ENCODE data around the gene CYP26B1.

CYP26B1 gene

DNA sequence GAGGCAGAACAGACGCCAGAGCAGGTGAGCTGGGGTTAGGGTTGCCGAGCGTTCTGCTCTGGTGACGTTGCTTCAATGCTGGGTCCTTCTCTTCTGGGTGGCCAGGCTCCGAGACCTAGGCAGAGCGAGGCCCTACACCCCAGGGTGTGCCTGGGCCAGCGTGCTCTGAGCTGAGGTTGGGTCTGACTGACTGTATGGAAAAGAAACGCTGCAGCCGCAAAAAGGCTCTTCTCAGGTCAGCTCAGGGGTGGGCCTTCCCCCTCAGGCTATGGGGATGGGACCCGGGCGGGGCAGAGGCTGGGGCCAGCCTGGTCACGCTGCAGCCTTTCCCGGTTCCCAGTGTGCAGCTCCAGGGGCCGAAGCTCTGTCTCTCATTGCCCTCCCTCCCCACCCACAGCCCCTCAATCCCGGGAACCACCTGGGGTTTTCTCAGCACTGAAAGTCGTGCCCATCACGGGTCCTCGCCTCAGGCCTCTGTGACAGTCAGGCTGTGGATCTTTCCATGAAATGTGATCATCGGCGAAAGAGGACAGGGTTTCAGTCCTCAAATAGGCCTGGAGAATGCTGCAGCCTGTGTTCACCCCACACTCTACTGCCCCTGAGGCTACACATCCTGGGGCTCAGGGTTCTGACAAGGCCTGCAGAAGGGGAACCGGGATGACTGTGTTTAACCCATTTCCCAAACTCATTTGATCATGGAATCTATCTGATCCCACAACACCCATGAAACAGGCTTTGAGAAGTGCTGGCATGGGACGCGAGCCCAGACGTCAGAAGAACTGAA, 19.4 kb downstream of the CYP26B1 start:
- no peak for DNase-seq

DNA sequence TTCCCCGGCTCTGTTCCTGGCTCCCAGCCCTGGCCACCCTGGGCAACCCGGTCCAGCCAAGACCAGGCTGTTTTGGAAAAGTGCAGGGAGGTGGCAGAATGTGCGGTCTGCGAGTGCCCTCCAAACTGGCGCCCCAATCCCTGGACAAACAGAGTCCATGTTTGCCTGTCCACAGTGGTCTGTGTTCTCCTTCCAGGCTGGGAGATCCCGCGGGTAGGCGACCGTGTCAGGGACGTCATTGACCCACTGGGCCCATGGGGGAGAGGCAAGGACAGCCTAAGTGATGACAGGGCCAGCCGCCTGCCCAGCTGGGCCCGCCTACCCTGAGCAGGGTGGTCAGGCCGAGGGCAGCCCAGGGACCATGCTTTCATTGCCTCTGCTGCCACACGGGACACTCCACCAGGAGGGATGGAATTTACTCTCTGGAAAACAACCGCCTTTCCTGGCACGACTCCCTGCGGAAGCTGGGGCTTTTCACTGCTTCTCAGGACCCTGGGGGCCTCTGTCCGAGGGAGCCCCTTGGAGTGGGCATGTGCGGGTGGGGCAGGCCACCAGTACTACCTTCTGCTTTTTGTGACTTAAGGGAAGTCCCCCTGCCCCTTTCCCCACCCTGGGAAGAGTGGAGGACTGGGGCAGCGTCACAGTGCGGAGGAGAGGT, 20.1 kb downstream of the CYP26B1 start:
- no peak for DNase-seq

DNA sequence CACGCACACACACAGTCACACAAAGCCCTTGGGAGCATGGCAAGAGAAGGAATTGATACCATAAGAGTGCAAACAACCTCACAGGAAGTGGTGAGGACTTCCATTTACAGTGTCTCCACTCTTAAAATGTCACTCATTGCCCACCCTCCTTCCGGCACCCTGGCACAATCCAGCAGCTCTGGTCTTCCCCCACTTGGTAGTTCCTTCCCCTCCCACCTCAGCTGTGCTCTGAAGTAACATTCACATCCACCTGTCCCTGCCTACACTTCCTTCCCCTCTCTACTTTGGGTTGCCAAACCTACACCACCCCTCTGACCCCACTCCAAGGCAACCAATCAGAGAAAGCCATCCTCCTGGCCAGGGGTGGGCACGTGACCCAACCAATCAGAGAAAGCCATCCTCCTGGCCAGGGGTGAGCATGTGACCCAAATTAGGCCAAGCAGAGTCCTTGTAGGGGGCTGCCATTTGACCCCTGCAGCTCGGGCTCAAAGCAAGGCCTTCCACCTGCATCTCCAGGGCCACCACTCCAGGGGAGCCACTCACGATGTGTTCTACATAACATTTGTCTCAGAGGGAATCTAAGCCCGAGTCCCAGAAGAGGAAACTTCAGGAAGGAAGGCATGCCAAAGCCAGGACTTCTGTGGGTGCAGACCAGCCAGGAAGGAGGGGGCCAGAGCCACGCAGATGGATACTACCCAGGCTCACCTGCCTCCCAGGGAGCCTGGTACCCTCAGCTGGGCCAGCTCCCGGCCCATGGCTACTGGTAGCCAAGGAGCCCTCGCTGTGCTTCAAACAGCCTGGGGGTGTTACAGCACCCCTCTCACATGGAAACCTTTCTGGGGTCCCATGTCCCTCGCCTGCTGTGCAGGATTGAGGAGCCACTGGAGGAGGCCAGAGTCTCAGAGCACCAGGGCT, 21.2 kb downstream of the CYP26B1 start:
- no peak for DNase-seq

DNA sequence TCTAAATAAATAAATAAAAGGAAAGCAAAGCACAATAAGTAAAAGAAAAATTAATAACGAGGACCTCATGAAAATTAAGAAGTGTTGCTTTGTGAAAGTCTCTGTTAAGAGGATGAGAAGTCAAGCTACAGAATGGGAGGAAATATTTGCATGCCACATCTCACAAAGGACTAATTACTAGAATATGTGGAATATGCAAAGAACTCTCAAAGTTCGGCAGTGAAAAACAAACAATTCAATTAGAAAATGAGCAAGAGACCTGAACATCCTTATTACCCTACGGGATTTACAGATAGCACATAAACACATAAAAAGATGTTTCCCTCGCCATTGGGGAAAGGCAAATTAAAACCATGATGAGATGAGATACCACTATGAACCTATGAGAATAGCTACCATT, 23.3 kb downstream of the CYP26B1 start:
- DNase-seq: no peak

DNA sequence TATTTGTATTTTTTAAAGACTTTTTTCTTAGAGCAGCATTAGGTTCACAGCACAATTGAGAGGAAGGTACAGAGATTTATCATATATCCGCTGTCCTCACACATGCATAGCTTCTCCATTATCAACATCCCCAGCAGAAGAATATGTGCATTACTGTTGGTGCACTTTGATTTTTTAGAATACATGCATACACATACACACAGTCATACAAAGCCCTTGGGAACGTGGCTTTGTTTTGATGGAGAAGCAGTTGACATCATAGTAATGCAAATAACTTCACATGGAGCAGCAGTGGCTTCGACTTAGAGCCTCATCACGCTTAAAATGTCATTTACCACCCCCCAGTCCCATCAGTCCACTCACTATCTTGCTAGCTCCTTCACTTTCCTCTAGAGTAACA, 26.5 kb downstream of the CYP26B1 start:
- DNase-seq: no peak

DNA sequence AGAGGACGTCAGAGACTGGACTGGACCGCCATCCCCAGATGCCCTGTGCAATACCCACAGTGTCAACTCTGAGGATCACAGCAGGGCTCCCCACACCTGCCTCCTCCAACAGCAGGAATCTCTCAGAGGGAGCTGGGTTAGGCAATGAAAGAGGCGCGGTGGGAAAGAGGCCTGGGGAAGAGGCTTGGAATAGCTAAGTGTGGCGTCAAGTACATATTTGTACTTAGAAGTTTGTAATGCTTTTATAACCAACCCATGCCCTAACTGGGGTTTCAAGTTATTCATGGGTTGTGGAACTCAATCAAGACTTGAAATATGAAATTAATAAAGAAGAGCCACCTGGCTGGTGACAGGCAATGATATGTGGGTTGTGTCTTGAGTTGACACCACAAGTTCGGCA, 28.7 kb downstream of the CYP26B1 start:
- no peak for DNase-seq

DNA sequence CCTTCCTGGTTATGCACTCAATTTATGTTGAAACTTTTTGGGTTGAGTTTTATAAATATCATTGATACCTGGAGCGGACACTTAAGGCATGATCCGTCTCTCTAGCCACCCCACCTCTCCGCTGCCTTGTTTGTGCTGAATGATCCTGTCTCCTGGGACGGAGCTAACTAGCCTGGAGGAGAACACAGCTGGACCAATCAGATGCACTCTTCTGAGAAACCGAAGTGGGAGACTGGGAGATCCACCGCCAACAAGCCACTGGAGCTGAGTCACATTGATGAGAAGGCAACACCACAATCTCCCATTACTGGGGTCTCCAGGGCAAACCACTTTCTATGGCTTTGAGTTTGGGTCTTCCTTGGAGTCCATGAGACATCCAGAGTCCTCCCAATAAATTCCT, 29.3 kb downstream of the CYP26B1 start:
- DNase-seq: no peak

DNA sequence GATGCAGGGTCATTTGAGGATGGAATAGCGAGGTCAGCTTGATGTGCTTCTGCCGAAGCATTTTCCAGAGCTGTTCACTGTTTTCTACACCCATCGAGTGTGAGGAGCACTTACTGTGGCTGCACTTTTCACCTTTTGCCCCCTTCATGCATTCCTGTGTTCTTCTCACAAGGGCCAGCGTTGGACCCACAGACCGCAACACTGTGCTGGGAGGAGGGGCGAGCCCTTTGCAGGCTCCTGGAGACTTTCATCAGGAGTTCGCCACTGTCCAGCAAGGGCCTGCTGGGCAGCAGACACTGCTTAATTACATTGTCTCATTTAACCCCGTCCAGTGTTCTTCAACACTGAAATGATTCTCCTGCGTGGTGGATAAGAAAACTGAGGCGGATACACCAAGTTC, 29.9 kb downstream of the CYP26B1 start:
- no peak for DNase-seq

DNA sequence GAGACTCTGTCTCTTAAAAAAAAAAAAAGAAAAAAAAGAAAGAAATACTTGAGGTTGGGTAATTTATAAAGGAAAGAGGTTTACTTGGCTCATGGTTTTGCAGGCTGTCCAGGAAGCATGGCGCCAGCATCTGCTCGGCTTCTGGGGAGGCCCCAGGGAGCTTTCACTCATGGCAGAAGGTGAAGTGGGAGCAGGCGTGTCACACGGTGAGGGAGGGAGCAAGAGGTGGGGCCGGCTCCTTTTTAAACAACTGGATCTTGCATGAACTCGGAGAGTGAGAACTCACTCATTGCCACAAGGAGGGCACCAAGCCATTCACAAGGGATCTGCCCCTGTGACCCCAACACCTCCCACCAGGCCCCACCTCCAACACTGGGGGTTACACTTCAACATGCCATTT, 30.6 kb downstream of the CYP26B1 start:
- no peak for DNase-seq

DNA sequence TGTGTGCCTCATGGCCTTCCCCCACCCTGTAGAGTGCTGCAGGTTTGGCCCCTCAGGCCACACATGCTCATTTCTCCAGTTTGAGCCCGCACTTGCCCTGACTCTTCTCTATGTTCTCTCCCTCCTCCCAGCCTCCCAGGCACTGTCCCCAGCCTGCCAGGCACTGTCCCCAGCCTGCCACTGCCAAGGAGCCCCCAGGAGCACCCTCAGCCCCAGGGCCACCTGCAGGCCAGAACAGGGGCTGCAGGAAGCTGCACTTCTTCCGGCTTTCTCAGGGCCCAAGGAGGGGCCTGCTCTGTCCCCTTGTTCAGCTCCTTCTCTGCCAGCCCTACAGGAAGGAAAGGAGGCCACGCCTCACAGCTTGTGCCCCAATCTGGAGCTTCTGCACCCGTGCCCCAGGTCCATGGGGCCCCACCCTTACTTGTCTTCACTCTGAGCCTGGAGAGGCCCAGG, 31.6 kb downstream of the CYP26B1 start:
- DNase-seq: no peak

DNA sequence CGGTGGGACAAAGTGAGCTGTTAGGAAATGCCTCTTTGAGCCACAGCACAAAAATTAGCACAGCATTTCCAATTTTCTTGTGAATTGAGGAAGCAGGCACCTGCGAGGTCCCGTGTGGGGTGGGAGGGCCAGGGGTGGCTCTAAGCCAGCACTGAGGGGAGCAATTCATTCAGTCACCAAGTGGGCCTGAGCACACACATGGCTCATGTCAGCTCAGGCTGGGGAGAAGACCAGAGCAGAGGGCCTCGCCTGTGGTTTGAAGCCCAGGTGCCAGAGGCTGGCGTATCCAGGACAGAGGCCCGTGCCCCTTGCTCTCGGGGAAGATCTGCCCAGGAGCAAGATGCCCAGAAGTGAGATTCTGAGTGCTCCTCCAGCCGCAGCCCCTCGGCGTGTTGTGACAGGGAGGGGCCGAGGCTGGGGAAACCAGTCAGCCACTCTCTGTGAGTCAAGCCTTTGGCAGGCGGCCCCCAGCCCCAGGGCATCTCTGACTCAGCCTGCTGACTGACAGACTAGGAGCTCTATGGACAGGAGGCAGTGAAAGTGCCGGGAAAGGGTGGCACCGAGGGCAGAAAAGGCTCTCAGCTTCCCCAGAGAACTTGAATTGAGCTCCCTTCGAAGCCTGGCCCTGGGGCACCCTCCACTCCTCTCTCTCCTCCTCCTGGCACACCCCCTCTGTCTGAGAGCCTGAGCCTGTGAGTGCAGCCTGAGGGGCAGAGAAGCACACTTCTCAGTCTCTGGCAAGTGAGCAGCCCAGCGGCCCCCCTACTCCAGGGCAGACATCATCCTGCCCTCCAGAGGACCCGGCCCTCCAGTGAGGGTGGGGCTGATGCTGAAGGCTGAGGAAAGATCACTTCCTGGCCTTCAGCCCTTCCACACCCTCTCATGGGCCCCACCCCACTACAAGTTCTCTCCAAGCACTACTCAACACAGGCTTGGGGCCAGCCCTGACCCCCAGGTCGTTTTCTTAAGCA, 32.3 kb downstream of the CYP26B1 start:
- no peak for DNase-seq

DNA sequence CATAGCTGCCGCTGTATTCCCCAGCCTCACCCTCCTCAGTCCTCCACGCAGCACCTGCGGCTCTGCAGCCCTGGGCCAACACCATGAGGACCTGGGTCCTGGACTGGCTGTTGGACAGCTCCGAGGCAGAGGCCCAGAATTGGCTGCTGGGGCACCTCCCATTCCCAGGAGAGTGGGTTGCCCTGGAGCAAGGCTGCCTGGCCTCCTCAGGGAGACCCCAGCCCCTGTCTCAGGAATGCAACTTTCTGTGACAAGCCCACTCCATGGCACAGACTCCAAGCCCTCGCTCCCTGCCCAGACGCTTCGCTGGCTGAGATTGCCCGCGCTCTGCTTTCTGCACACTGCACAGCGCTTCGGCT, 33.0 kb downstream of the CYP26B1 start:
- no peak for DNase-seq

DNA sequence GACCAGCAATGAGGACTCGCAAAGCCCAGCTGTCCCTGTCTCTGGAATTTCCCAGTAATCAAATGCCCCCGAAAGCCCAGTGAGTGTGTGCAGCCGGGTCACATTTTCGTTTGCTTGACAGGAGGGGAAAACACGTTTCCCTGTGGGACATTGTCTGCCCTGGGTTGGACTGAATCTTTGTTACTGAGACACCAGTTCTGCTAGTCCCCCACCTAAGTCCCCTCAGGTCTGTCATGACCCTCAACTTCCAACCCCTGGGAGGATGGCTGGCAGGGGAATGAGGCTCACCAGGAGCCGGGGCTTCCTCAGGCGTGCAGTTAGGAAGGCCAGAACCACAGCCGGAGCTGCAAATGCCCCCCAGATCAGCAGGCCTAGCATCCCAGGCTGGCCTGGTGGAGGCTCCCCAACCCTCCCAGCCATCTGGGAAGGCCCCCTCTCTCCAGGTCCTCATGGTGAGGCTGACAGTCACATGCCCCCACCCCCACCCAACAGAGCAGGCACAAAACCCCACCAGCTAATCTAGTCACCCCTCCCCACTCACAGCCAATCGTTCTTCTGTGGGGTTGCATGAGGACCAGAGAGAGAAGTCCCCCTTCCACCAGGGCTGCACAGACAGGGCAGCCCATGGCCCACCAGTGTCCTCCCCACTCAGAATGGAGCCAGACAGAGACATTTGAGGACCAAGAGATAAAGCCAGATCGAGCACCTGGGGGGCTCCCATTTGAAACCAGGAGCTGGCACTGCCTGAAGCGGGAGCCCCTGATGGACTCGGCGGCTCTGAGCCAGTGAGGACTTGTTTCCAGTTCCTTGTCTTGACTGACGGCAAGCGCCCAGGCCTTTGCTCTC, 33.6 kb downstream of the CYP26B1 start:
- DNase-seq: no peak

DNA sequence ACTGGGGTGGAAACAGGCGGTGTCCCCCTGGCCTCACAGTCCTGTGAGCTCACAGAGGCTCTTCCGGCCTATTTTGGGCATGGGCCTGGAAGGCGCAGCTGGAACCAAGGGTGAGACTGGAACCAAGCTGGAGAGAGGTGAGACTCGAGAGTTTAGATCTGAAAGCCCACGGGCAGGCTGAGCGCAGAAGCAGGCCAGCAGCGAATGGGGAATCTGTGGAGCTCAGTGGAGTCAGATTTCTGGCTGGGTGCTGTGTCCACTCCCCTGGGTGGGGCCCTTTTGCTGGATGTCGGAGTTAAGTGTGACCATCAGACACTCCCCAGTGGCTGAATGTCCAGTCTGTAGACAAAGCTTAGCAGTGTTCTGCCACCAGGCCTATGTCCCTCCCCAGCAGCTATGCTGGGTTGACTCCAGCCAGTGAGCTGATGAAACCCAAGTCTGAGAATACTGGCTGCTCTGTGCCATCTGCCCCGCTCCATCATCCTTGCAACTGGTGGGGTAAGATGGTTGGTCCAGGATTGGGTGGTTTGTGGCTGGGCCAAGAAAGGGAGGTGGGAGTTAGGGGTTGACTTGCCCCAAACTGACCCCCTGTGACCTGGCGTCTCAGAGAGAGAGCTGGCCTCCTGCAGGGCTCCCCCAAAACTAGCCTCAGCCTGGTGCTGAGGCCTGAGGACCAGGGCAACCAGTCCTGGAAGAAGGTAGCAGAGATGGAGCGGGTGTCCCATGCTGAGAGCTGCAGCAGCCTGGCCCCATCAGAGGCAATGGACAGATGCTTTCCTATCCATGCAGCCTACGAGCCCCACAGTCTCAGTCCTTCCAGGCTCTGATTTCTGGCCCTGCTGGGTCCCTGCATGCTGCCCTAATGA, 34.4 kb downstream of the CYP26B1 start:
- no peak for DNase-seq

DNA sequence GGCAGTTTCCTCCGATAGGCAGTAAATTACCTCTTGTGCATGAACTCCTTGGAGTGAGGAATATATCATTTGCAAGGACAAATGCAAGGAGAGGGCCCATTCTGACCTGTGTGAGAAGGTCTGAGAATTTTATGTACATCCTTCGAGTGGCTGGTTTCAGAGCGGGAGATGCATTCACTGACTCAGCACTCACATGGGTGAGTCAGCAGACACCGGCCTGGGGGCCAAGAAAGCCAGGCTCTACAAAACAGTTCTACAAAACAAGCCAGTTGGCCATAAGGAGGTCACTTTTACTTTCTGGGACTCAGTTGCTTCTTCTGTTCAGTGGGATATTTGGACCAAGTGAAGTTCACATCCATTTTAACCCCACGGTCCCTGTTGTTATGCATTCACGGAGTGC, 35.3 kb downstream of the CYP26B1 start:
- DNase-seq: no peak

DNA sequence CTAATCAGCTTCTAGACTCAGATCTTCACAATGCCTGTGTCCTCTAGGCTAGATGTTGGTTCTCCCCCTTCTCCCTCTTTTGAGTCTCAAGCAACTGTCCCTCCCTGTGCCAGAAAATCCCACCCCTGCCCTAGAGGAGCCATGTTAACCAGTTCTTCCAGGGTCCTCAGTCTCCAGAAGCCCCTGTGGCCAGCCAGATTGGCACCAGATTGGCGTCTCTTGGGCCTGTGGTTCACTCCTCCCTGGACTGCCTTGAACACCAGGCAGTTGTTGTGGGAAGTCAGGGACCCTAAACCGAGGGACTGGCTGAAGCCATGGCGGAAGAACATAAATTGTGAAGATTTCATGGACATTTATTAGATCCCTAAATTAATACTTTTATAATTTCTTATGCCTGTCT, 36.6 kb downstream of the CYP26B1 start:
- no peak for DNase-seq

DNA sequence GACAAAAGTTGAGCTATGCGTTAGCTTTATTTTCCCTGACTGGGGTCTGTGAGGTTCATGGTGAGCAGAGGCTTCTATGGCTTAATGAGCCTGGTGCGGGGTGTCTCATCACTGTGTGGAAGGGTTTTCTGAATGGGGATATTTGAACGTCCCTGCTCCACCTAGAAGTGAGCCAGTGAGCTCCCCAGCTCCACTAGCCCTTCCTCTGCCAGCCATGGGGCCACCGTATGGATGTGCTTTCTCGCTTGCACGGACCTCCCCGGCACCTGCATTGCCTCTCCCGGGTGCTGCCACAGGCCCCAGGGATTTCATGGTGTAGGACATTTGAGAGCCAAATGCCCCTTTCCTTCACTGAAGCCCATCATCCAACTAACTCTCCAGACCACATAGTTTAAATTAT, 37.8 kb downstream of the CYP26B1 start:
- DNase-seq: no peak

DNA sequence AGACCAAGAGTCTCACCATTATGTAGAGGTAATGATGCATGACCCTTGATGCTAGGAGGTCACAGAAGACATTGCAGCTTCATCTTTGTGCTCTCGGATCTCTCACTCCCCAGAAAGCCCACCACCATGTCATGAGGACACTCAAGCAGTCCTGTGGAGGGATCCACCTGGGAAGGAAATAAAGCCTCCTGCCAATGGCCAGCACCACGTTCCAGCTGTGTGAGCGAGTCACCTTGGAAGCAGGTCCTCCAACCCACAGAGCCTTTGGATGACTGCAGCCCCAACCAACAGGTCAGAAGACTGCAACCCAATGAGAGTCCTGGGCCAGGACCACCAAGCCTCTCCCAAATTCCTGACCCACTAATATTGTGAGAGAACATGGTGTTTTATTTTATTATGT, 38.4 kb downstream of the CYP26B1 start:
- DNase-seq: no peak

DNA sequence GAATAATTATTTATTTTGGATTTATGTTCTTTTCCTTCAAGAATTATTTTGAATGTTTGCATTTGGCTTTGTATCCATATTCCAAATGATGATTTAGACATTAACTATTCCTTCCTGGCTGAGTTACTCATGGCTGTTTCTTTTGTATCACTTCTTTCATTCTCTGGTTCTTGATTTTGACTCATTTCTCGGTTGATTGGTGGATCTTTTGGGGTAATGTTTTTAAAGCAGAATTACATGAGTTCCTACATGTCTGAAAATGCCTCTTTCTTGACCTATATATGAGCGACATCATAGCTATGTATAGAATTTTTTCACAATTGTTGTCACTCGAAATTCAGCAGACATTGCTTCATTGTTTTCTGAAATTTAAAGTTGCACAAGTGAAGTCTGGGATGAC, 39.5 kb downstream of the CYP26B1 start:
- no peak for DNase-seq

DNA sequence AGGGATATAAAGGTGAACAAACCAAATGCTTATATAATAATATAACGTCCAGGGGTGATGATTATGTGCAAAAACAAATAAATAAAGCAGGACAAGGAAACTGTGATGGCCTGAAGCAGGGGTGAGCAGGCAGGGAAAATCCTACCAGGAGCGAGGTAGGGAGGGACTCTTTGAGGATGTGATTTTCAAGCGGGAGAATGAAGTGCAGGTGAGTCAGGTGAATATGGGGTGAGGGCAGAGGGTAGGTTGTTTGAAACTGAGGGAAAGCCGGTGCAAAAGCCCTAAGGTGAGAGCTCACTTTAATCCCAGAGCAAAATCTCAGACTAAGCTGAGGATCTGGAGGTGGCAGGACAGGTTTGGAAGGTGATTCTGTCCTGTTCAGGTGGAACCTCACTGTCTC, 40.7 kb downstream of the CYP26B1 start:
- DNase-seq: no peak
